Measurements from ENCODE around the gene RTP2. TPM values are rescaled to one million over a fixed set of nuclear protein-coding genes. Genes with fewer than 3 reads are reported as not detected.

The RTP2 gene
- total and polyA plus RNA-seq, 8 donors = not detected

- Histone ChIP-seq H3K36me3 (peaks cover 0 to 6% of the 10 kb centered on the region in 2 donors), H3K4me3 (peak overlapping the region; percentile 56 to 57), H3K4me1 (peaks cover 8 to 63% of the 10 kb centered on the region in 2 donors), H3K9me3 (no peaks in the 10 kb centered on the region), H3K27me3 (no peaks in the 10 kb centered on the region), H3K27ac (peak overlapping the region; percentile 99)
- DNase-seq (peak in 3 of 4 donors; percentile 71 to 91 (median 80)), ATAC-seq (no peak)
- no peak for TF ChIP-seq CTCF (IDR thresholded peaks at IDR 0.05)
- intact Hi-C loops (cut with DNase I) = loop anchor here (5.0 to 10.0 kb wide), 3 partner anchors 1209 to 1401 kb away; no protein-coding TSS in a partner anchor
These were observed 41.1 kb upstream of the RTP2 start for GRCh38 chr3:187743195-187744141.

DNA sequence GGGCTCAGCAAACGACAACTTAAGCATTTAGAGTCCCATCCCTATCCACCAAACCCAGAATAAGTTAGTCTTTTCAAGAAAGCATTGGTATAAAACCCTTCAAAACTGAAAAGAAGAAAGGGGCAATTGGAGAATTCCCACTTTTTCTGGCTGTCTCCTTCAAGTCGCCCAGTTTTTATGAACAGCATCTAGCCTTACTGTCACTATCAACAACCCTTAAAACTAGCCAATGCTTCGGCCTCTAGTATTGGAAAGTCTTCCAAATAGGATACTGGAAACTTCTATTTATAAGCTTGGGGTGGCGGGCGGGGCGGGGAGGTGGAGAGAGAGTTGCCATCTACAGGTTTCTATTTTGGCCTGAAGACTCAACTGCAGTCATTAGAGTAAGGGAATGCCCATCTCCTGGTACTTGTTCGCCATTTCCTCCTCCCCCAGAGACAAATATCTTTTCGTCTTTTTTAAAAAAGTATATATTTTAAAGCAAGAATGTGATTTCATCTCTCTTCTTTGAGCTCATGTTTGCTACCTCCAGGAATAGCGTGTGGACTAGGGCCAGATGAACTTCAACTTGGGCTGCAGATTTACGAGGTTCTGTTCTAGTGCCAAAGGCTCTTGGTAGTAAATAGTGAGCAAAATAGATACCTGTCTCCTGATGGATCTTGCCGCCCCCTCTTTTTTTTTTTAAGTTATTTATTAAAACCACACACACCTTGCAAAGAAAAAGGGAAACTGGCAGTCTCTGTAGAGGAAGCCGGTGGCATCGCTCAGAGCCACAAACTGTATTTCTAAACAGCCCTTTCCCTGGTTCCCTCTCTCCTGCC lies 40.2 kb upstream of the RTP2 start:
- peak in 1 of 4 donors; percentile 20 for DNase-seq
- Histone ChIP-seq H3K9me3 (no peaks in the 10 kb centered on the region), H3K27me3 (no peaks in the 10 kb centered on the region), H3K4me3 (peak overlapping the region; percentile 56 to 57), H3K4me1 (peaks cover 8 to 54% of the 10 kb centered on the region in 2 donors), H3K27ac (peak overlapping the region; percentile 99), H3K36me3 (peaks cover 0 to 6% of the 10 kb centered on the region in 2 donors)
- intact Hi-C loops (cut with DNase I) = loop anchor here (5.0 to 10.0 kb wide), 3 partner anchors 1210 to 1402 kb away; no protein-coding TSS in a partner anchor
- no peak for ATAC-seq
- TF ChIP-seq CTCF (IDR thresholded peaks at IDR 0.05) = no peak

DNA sequence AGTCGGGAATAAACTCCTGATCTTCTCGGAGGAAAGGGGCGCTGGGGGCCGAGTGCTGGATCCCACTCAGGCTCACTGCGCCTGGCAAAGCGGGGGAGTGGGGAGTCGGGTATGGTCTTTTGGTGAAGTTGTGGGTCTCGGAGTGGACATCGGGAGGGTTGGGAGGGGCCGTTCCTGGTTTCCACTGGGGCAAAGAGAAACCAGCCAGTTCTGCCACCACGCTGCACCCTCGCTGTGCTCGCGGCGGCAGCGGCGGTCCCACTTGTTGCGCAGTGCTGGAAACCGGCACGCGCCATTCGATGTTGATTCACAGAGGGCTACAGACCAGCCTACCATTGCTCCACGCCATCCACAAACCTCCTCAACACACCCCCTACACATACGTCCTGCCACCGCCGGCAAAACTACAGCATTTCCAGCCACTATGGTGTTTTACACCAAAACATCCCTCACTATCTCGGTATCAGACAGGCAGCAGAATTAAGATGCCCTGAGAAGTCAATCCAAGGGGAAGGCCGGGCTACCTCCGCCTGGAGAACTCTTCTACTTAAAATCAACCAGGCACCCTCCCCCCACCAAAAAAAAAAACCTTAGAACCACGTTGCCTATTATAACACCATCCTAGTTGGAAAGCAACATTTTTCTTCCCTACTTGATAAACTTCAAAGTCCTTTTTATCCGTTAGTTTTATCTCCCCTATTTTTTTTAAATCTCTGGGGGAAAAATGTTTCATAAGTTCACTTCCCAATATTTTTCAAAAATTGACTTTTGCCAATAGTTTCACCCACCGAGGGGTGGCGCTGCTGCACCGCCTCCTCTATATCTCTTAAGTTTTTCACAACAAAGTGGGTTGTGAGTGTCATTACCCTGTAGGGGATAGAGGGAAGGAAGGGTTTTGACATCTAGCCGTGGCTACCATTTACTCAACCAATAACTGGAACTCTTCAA lies 39.3 kb upstream of the RTP2 start:
- TF ChIP-seq CTCF (IDR thresholded peaks at IDR 0.05) = peak; percentile 79 to 91
- peaks cover 12 to 49% of the 10 kb centered on the region in 2 donors for H3K4me1 ChIP-seq
- peak; percentile 12 for ATAC-seq
- peak overlapping the region; percentile 99 for H3K27ac ChIP-seq
- H3K27me3 ChIP-seq = no peaks in the 10 kb centered on the region
- peak overlapping the region; percentile 41 to 57 for H3K4me3 ChIP-seq
- peaks cover 0 to 6% of the 10 kb centered on the region in 2 donors for H3K36me3 ChIP-seq
- peak in 3 of 4 donors; percentile 77 to 90 (median 80) for DNase-seq
- intact Hi-C loops (cut with DNase I) = loop anchor here (5.0 to 10.0 kb wide), 3 partner anchors 1211 to 1403 kb away; no protein-coding TSS in a partner anchor
- no peaks in the 10 kb centered on the region for H3K9me3 ChIP-seq

- Histone ChIP-seq H3K27me3 (no peaks in the 10 kb centered on the region), H3K4me3 (peak overlapping the region; percentile 41 to 57), H3K4me1 (peaks cover 22 to 53% of the 10 kb centered on the region in 2 donors), H3K36me3 (peaks cover 0 to 6% of the 10 kb centered on the region in 2 donors), H3K27ac (peak overlapping the region; percentile 99), H3K9me3 (no peaks in the 10 kb centered on the region)
- TF ChIP-seq CTCF (IDR thresholded peaks at IDR 0.05) = peak; percentile 85 to 92
- intact Hi-C loops (cut with DNase I) = loop anchor here (5.0 to 10.0 kb wide), 3 partner anchors 1212 to 1404 kb away; no protein-coding TSS in a partner anchor
- ATAC-seq = peak; percentile 24
- peak in 3 of 4 donors; percentile 75 to 94 (median 80) for DNase-seq
These were observed 38.4 kb upstream of the RTP2 start for GRCh38 chr3:187740421-187741399.
